SH-SY5Y (cell line): ENCODE data around the gene MIEF1.

Source experiments
- GATA2 ChIP-seq: IDR thresholded peaks from 2 replicates; pipeline ENCODE4 v1.6.1; 2011; ENCODE audit warnings: mild to moderate bottlenecking, low read depth, low read length
- GATA3 ChIP-seq: IDR thresholded peaks from 2 replicates; pipeline ENCODE4 v1.6.1; 2011; ENCODE audit warnings: low read depth, mild to moderate bottlenecking, low read length, moderate library complexity

- no peak for TF ChIP-seq GATA2
- no peak for TF ChIP-seq GATA3
These were observed 52.1 kb downstream of the MIEF1 start for GRCh38 chr22:39554151-39554550.
